ENCODE data around the gene CREB3L4.

Gene CREB3L4

GRCh38 chr1:153944827-153945117 lies 22.9 kb upstream of the CREB3L4 start (continued):
- TF ChIP-seq SNAI2 (CRISPR knock-in tag; IDR thresholded peaks at IDR 0.05) (no peak), OSR1 (CRISPR knock-in tag; IDR thresholded peaks at IDR 0.05) (no peak), ZFP3 (CRISPR knock-in tag; IDR thresholded peaks at IDR 0.05) (no peak), GLIS3 (CRISPR knock-in tag; IDR thresholded peaks at IDR 0.05) (no peak), ZNF70 (CRISPR knock-in tag; IDR thresholded peaks at IDR 0.05) (no peak), PPARA (CRISPR knock-in tag; IDR thresholded peaks at IDR 0.05; ENCODE audit: borderline replicate concordance) (no peak), ZNF565 (CRISPR knock-in tag; conservative IDR thresholded peaks at IDR 0.05; ENCODE audit: low read depth) (no peak), TCF4 (CRISPR knock-in tag; IDR thresholded peaks at IDR 0.05; ENCODE audit: borderline replicate concordance) (no peak), CSDC2 (CRISPR knock-in tag; IDR thresholded peaks at IDR 0.05) (no peak), POU6F1 (CRISPR knock-in tag; IDR thresholded peaks at IDR 0.05; ENCODE audit: borderline replicate concordance, low read depth) (no peak)

- ATAC-seq = peak; percentile 46
- peak; percentile 53; the same call in 1 of the 2 replicates for TF ChIP-seq POU6F1 (CRISPR knock-in tag; IDR thresholded peaks at IDR 0.05; ENCODE audit: borderline replicate concordance, low read depth)
- no peak for TF ChIP-seq PPARA (CRISPR knock-in tag; IDR thresholded peaks at IDR 0.05; ENCODE audit: borderline replicate concordance)
Observed at GRCh38 chr1:153945131-153945794, 22.4 kb upstream of the CREB3L4 start.

GRCh38 chr1:153945795-153946621 lies 21.7 kb upstream of the CREB3L4 start:
- peak; percentile 75 for ATAC-seq
- TF ChIP-seq TSHZ2 (CRISPR knock-in tag; IDR thresholded peaks at IDR 0.05) = no peak
- no peak for TF ChIP-seq CSDC2 (CRISPR knock-in tag; IDR thresholded peaks at IDR 0.05)
- TF ChIP-seq OSR1 (CRISPR knock-in tag; IDR thresholded peaks at IDR 0.05) = no peak
- TF ChIP-seq RARB (CRISPR knock-in tag; IDR thresholded peaks at IDR 0.05) = no peak
- no peak for TF ChIP-seq ZC3H10 (CRISPR knock-in tag; IDR thresholded peaks at IDR 0.05)
- no peak for TF ChIP-seq POU6F1 (CRISPR knock-in tag; IDR thresholded peaks at IDR 0.05; ENCODE audit: borderline replicate concordance, low read depth)
- TF ChIP-seq TCF4 (CRISPR knock-in tag; IDR thresholded peaks at IDR 0.05; ENCODE audit: borderline replicate concordance) = no peak
- TF ChIP-seq ARNTL (CRISPR knock-in tag; IDR thresholded peaks at IDR 0.05; ENCODE audit: borderline replicate concordance, low read depth) = no peak
- TF ChIP-seq PPARA (CRISPR knock-in tag; IDR thresholded peaks at IDR 0.05; ENCODE audit: borderline replicate concordance) = no peak
- no peak for TF ChIP-seq TOX (CRISPR knock-in tag; IDR thresholded peaks at IDR 0.05; ENCODE audit: borderline replicate concordance)
- no peak for TF ChIP-seq CSRNP3 (CRISPR knock-in tag; IDR thresholded peaks at IDR 0.05)
- no peak for TF ChIP-seq ZNF70 (CRISPR knock-in tag; IDR thresholded peaks at IDR 0.05)
- TF ChIP-seq PATZ1 (CRISPR knock-in tag; IDR thresholded peaks at IDR 0.05; ENCODE audit: borderline replicate concordance) = no peak
- no peak for TF ChIP-seq ESRRG (CRISPR knock-in tag; IDR thresholded peaks at IDR 0.05)
- TF ChIP-seq ISL1 (CRISPR knock-in tag; IDR thresholded peaks at IDR 0.05) = no peak
- no peak for TF ChIP-seq ZFP30 (CRISPR knock-in tag; IDR thresholded peaks at IDR 0.05)
- no peak for TF ChIP-seq SNAI2 (CRISPR knock-in tag; IDR thresholded peaks at IDR 0.05)

Measured in SK-N-SH treated with all-trans-retinoic acid at 6 μM for 48 hours (cell line).